Kidney (tissue), 14 donors: ENCODE data around the gene SELL. TPM values are rescaled to one million over a fixed set of nuclear protein-coding genes. Genes with fewer than 3 reads are reported as not detected.

Experiments used
- DNase-seq, 5 donors: peaks; one replicate each; pipeline ENCODE4 v3.0.0-alpha.2; 2013 to 2020
- FAIRE-seq: peaks from 2 replicates; lab custom pipeline; 2012; peaks lifted over from hg19 to GRCh38; lab: Jason Lieb, UNC
- H3K27ac ChIP-seq, 2 donors: one replicate each; pipeline ENCODE4 v1.7.0; 2013; ENCODE audit warnings: low read depth in 2 of 2, low read length in 2 of 2, inconsistent platforms in 1 of 2
- H3K27me3 ChIP-seq: one replicate; pipeline ENCODE4 v1.7.1; 2013; ENCODE audit warnings: low read length, inconsistent platforms; ENCODE audit not compliant: control insufficient read depth, insufficient read depth
- H3K36me3 ChIP-seq, 3 donors: one replicate each; pipeline versions ENCODE4 v1.7.0 to v1.7.1; 2013; ENCODE audit warnings: low read length in 3 of 3, control low read depth in 1 of 3, inconsistent platforms in 1 of 3; ENCODE audit not compliant: insufficient read depth in 3 of 3, control insufficient read depth in 2 of 3
- H3K4me1 ChIP-seq, 3 donors: one replicate each; pipeline versions ENCODE4 v1.7.0 to v1.7.1; 2013; ENCODE audit warnings: low read length in 3 of 3, inconsistent platforms in 1 of 3, low read depth in 1 of 3; ENCODE audit not compliant: control insufficient read depth in 2 of 3, insufficient read depth in 2 of 3
- H3K4me3 ChIP-seq, 3 donors: one replicate each; pipeline versions ENCODE4 v1.7.0 to v1.8.1; 2013; ENCODE audit warnings: low read length in 3 of 3, control low read depth in 1 of 3, inconsistent platforms in 1 of 3
- H3K9ac ChIP-seq, 3 donors: one replicate each; pipeline versions ENCODE4 v1.7.0 to v1.7.1; 2013; ENCODE audit warnings: low read length in 3 of 3, control low read depth in 1 of 3, inconsistent platforms in 1 of 3
- H3K9me3 ChIP-seq, 3 donors: one replicate each; pipeline versions ENCODE4 v1.7.0 to v1.7.1; 2013; ENCODE audit warnings: low read length in 3 of 3, control low read depth in 1 of 3, inconsistent platforms in 1 of 3; ENCODE audit not compliant: control insufficient read depth in 2 of 3, insufficient read depth in 1 of 3
- intact Hi-C: fragments of 100-400 bp; cut with DNase I; formaldehyde crosslinking; loops from one replicate; pipeline ENCODE4 v1.11.1; 2022
- polyA plus RNA-seq: library from polyadenylated mRNA; stranded (reverse); fragments of 350-450 nt; fragmentation: Illumina TruSeq; extraction: RNeasy Lipid Tissue Mini Kit (QIAGEN cat#74804); gene quantifications from one replicate; pipeline ENCODE4 v1.2.3, GENCODE V29; 2014; ENCODE audit warnings: low read depth, low replicate concordance; ENCODE audit not compliant: insufficient read depth
- total RNA-seq: library from RNA; stranded (reverse); fragmentation: NEBNext Ultra II Directional; extraction: Animal tissue kit (Norgen Biotek cat#: 25700); gene quantifications from one replicate; pipeline ENCODE4 v1.2.1, GENCODE V29; 2021
- TF ChIP-seq, protein P1 (sequence below): IDR thresholded peaks from 3 replicates; pipeline ENCODE4 v1.5.1; 2012; ENCODE audit warnings: mild to moderate bottlenecking, moderate library complexity, borderline replicate concordance; ENCODE audit not compliant: insufficient read depth; ENCODE audit errors: extremely low read depth
- donor health status: control.
- donor health status: control.
- donor health status: control.
- donor health status: control.
- donor health status: control.
- donor health status: DM: yes; HTN: yes; CAD: no.
- donor health status: Normal renal cell carcinoma (clear cell type).

Gene SELL
- total and polyA plus RNA-seq, 2 donors from 2014 or later, result 1.3 to 9.8 TPM

DNA sequence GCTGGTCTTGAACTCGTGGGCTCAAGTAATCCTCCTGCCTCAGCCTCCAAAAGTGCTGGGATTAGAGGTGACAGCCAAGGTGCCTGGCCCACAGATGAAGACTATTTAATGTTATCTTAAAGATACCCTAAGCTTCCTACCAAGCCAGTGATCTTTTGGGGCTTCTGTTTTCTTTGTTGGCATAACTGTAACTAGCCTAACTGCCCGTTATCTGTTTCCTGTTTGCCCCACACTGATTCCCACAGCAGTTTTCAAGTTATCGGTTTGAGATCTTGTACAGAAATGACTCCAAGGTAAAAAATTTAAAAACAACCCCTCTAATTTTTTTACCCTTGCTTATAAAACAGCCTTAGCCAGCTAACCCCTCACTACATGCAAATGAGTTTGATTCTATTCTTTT, 12.4 kb downstream of the SELL start:
- no peak overlapping the region for H3K27ac ChIP-seq
- TF ChIP-seq, protein P1, sequence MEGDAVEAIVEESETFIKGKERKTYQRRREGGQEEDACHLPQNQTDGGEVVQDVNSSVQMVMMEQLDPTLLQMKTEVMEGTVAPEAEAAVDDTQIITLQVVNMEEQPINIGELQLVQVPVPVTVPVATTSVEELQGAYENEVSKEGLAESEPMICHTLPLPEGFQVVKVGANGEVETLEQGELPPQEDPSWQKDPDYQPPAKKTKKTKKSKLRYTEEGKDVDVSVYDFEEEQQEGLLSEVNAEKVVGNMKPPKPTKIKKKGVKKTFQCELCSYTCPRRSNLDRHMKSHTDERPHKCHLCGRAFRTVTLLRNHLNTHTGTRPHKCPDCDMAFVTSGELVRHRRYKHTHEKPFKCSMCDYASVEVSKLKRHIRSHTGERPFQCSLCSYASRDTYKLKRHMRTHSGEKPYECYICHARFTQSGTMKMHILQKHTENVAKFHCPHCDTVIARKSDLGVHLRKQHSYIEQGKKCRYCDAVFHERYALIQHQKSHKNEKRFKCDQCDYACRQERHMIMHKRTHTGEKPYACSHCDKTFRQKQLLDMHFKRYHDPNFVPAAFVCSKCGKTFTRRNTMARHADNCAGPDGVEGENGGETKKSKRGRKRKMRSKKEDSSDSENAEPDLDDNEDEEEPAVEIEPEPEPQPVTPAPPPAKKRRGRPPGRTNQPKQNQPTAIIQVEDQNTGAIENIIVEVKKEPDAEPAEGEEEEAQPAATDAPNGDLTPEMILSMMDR, result no peak
- H3K4me3 ChIP-seq, result no peak overlapping the region
- H3K9me3 ChIP-seq, result no peaks in the 10 kb centered on the region
- no peaks in the 10 kb centered on the region for H3K36me3 ChIP-seq
- DNase-seq (no peak), FAIRE-seq (no peak)
- H3K4me1 ChIP-seq, result no peaks in the 10 kb centered on the region
- no peak overlapping the region for H3K9ac ChIP-seq
- H3K27me3 ChIP-seq, result no peaks in the 10 kb centered on the region
- intact Hi-C loops, result loop anchor here (10.0 kb wide), 1 partner anchor 94 kb away; no protein-coding TSS in a partner anchor

DNA sequence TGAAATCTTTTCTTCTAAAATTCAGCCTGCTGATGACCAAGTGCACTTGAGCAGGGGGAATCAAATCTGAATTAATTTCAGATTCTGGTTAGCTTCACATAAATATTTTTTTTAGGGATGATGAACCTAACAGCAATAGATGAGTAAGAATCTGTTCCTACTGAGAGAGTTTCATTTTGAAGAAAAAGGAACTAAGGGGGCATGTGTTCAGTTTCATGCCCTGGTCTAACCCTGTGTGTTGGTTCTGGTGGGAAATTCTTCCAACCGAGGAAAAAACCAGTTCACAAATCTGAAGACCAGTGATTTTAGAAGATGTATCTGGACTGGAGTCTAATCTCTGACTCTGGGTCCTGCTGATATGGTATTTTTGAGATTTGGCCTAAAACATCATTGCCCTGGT, 13.7 kb downstream of the SELL start:
- Histone ChIP-seq H3K27ac (no peak overlapping the region), H3K36me3 (no peaks in the 10 kb centered on the region), H3K4me3 (no peak overlapping the region), H3K4me1 (no peaks in the 10 kb centered on the region), H3K9me3 (no peaks in the 10 kb centered on the region), H3K27me3 (no peaks in the 10 kb centered on the region), H3K9ac (no peak overlapping the region)
- no peak for DNase-seq
- intact Hi-C loops, result loop anchor here (10.0 kb wide), 1 partner anchor 93 kb away; no protein-coding TSS in a partner anchor
- TF ChIP-seq, protein P1, result no peak
- FAIRE-seq, result no peak

DNA sequence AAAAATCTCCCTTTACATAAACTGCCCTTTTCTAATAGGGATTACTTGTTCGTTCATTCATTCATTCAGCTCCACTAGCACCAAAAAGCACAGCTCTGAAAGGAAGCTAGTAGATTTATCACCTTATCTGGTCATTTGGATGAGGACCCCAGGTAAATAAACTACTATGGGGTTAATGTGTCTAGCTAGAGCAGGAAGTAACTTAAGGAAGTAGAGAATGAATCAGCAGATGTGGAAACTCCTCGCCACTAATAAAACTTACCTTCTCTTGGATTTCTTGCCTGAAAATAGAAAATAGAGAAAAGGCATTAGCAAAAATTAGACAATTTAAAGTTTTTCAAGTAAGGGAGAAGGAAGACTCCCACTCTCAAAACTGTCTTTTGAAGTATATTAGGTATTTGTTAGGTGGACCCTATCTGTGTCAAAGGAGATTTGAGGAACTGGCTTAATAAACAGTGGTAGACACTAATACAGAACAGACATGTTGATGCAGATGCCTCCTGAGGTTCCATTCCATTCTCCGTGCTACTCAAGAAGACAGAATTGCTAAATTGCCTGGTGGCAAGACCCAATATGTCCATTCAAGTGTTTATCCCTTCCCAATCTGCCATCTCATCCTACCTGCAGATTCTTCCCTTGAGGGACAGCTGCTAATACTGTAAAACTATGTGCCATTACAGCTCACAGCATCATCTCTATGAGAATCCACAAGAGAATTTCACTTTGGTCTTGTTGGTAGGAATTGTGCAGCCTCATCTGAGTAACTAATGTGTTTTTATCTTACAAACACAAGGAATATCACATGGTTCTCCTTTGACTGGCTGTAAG, 14.9 kb downstream of the SELL start:
- TF ChIP-seq, protein P1, result no peak
- Histone ChIP-seq H3K9ac (no peak overlapping the region), H3K27me3 (no peaks in the 10 kb centered on the region), H3K27ac (no peak overlapping the region), H3K4me3 (no peak overlapping the region), H3K9me3 (no peaks in the 10 kb centered on the region), H3K36me3 (no peaks in the 10 kb centered on the region), H3K4me1 (no peaks in the 10 kb centered on the region)
- FAIRE-seq (no peak), DNase-seq (no peak)
- intact Hi-C loops, result loop anchor here (10.0 kb wide), 1 partner anchor 92 kb away; no protein-coding TSS in a partner anchor
